ENCODE data around the gene ZG16B. TPM values are rescaled to one million over a fixed set of nuclear protein-coding genes. Genes with fewer than 3 reads are reported as not detected.

The ZG16B gene
- total and polyA plus RNA-seq, 4 experiments from 2014 or later = 0.79 TPM; not detected in 3

DNA sequence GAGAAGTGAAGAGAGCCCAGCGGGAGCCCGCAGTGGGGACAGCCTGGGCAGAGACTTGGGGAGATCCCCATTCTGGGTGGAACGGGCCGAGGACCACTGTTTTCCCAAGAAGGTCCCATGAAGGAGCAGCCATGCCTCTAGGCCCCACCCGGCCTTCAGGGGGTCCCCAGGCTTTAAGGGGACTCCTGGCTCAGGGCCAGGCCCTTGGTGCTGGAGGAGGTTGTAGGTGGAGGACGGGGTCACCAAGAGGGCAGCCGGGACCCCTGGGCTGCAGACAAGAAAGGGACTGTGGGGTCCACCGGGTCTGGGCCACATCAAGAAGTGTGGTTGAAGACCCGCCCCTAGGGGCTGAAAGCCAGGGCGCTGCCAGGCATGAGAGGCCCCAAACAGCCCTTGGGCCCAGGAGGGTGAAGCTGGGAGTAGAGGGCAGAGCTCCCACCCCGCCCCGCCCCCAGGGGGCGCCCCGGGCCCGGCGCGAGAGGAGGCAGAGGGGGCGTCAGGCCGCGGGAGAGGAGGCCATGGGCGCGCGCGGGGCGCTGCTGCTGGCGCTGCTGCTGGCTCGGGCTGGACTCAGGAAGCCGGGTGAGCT, 13.3 kb upstream of the ZG16B start, which contains the start of gene PRSS21:
PRSS21 (plus strand) TSS at position 487 of the 589 bp plus-strand sequence; CDS start at position 519, 32 bp downstream.
- intact Hi-C loops (cut with micrococcal nuclease) = no loop called here
- Histone ChIP-seq H3K27me3 (ENCODE audit: insufficient read depth, low read length) (no peaks in the 10 kb centered on the region), H3K4me3 (ENCODE audit: low read length in 2 of 2) (no peak within 1 kb of the TSS), H3K27ac (ENCODE audit: low read depth, low read length) (no peak within 1 kb of the TSS), H3K36me3 (ENCODE audit: insufficient read depth, low read length) (no peaks in the 10 kb centered on the region), H3K9me3 (ENCODE audit: control insufficient read depth in 1 of 2, low read length in 2 of 2) (no peaks in the 10 kb centered on the region), H3K4me1 (ENCODE audit: insufficient read depth, low read length) (no peaks in the 10 kb centered on the region)
- peaks cover 0 to 6% of the 10 kb centered on the region in 2 donors for H3K27me3 Mint-ChIP-seq
- peak within 1 kb of the TSS in 1 of 7 donors; percentile 22 for H3K27ac Mint-ChIP-seq
- peak within 1 kb of the TSS in 2 of 8 donors; percentile 47 to 57 for H3K4me3 Mint-ChIP-seq
- no peaks in the 10 kb centered on the region for H3K36me3 Mint-ChIP-seq
- H3K9me3 Mint-ChIP-seq = no peaks in the 10 kb centered on the region
- CTCF ChIA-PET (ENCODE audit: partially characterized antibody) = no interaction called here
- POLR2A ChIA-PET (ENCODE audit: partially characterized antibody) = no interaction called here
- H3K4me1 Mint-ChIP-seq = no peaks in the 10 kb centered on the region
- DNase-seq = peak in 2 of 5 donors; percentile 19 to 28

DNA sequence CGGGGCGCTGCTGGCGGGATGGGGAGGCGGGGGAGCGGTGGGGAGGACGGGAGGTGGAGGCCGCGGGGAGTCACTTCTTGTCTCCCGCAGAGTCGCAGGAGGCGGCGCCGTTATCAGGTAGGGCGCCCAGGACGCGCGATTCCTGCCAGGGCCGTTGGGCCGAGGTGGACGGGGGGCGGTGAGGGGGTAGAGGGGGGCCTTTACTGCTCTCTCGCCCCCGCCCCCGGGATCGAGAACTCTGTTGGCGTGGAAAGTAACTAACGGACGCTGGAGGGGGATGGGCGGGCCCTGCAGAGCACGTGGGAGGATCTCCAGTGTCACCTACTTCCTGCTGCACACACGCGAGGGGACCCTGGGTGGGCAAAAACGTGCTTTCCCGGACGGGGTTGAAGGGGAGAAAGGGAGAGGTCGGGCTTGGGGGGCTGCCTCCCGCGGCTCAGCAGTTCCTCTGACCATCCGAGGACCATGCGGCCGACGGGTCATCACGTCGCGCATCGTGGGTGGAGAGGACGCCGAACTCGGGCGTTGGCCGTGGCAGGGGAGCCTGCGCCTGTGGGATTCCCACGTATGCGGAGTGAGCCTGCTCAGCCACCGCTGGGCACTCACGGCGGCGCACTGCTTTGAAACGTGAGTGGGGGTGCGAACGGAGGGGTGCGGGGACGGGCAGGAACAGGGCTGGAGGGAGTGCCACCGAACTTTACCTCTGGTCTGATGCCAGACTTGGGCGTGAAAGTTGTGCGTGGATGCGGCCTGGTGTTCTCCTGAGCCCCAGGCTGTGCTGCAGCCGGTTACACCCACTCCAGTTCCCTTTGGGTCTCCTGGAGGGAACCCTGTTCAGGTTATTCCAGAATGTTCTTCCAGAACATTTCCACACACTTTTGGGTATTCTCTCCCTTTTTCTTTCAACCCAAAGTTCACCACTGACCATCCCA, 12.5 kb upstream of the ZG16B start:
- intact Hi-C loops (cut with micrococcal nuclease) = no loop called here
- no peaks in the 10 kb centered on the region for H3K9me3 Mint-ChIP-seq
- no peaks in the 10 kb centered on the region for H3K36me3 ChIP-seq (ENCODE audit: insufficient read depth, low read length)
- no peak overlapping the region for H3K4me3 ChIP-seq (ENCODE audit: low read length in 2 of 2)
- DNase-seq = no peak
- no peaks in the 10 kb centered on the region for H3K36me3 Mint-ChIP-seq
- CTCF ChIA-PET (ENCODE audit: partially characterized antibody) = no interaction called here
- H3K9me3 ChIP-seq (ENCODE audit: control insufficient read depth in 1 of 2, low read length in 2 of 2) = no peaks in the 10 kb centered on the region
- no peaks in the 10 kb centered on the region for H3K4me1 ChIP-seq (ENCODE audit: insufficient read depth, low read length)
- no peak overlapping the region for H3K27ac ChIP-seq (ENCODE audit: low read depth, low read length)
- H3K4me3 Mint-ChIP-seq = peak overlapping the region in 3 of 8 donors; percentile 36 to 57 (median 47)
- H3K27me3 Mint-ChIP-seq = peaks cover 0 to 3% of the 10 kb centered on the region in 2 donors
- H3K4me1 Mint-ChIP-seq = no peaks in the 10 kb centered on the region
- peak overlapping the region in 1 of 7 donors; percentile 22 for H3K27ac Mint-ChIP-seq
- no peaks in the 10 kb centered on the region for H3K27me3 ChIP-seq (ENCODE audit: insufficient read depth, low read length)
- POLR2A ChIA-PET (ENCODE audit: partially characterized antibody) = no interaction called here

DNA sequence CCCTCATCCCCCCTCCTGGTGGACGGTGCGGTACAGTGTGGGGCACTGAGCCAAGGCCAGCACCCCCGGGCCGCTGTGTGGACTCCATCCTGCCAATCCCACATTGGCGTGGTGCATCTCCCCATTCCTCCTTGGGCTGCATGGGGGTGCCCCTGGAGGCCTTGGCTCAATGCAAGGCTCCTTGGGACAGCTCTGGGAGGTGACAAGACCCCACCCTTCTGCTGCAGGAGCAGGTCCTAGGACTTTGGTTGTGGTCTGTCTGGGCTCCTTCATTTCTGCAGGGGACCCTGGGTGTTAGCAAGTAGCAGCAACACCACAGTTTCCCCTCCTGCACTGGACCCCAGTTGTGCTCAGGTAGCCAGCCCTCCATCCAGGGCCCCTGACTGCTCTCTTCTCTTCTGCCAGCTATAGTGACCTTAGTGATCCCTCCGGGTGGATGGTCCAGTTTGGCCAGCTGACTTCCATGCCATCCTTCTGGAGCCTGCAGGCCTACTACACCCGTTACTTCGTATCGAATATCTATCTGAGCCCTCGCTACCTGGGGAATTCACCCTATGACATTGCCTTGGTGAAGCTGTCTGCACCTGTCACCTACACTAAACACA, 11.7 kb upstream of the ZG16B start:
- Mint-ChIP-seq H3K4me3 (peak overlapping the region in 2 of 8 donors; percentile 36 to 48), H3K4me1 (no peaks in the 10 kb centered on the region), H3K9me3 (no peaks in the 10 kb centered on the region), H3K36me3 (no peaks in the 10 kb centered on the region), H3K27me3 (peaks cover 1 to 3% of the 10 kb centered on the region in 2 donors), H3K27ac (peak overlapping the region in 3 of 7 donors; percentile 22 to 67 (median 44))
- H3K27me3 ChIP-seq (ENCODE audit: insufficient read depth, low read length) = no peaks in the 10 kb centered on the region
- POLR2A ChIA-PET (ENCODE audit: partially characterized antibody) = interaction anchor here (0.8 kb wide), 1 partner anchor 40 kb away, joined by 3 read pairs; no protein-coding TSS in a partner anchor
- no peak overlapping the region for H3K27ac ChIP-seq (ENCODE audit: low read depth, low read length)
- no peaks in the 10 kb centered on the region for H3K4me1 ChIP-seq (ENCODE audit: insufficient read depth, low read length)
- DNase-seq = no peak
- intact Hi-C loops (cut with micrococcal nuclease) = no loop called here
- no peaks in the 10 kb centered on the region for H3K36me3 ChIP-seq (ENCODE audit: insufficient read depth, low read length)
- no peaks in the 10 kb centered on the region for H3K9me3 ChIP-seq (ENCODE audit: control insufficient read depth in 1 of 2, low read length in 2 of 2)
- CTCF ChIA-PET (ENCODE audit: partially characterized antibody) = no interaction called here
- H3K4me3 ChIP-seq (ENCODE audit: low read length in 2 of 2) = no peak overlapping the region

DNA sequence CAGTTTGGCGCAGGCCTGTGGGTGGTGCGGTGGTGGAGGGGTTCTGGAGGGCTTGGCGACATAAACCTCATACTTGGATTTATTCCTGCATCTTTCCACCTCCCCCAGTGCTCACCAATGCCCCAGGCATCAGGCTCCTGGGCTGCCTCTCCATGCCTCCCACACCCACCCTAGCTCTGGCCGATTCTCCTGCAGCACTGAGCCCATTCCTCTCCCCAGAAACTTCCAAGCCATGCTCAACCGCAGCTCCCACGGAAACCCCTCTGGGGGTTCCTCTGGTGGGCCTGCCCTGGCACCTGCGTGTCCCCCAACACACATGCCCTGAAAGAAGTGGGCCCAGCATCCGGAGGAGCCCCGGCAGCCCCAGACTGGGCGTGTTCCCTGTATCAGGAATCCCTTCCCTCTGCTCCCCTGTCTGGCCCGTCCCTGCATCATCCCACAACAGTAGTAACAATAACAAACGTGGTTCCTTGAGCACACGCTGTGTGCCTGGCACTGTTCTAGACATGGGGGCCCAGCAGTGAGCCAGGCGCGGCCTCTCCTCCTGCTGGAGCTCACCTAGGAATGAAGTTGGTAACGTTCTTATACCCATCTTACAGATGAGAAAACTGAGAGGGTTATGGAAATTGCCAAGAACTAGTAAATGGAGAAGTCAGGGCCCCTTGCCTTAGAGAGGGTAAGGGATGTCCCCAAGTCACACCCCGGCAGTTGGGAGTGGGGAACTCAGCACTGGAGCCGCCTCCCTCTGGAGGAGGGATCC, 10.7 kb upstream of the ZG16B start:
- peak overlapping the region in 1 of 7 donors; percentile 8 for H3K27ac Mint-ChIP-seq
- no peaks in the 10 kb centered on the region for H3K4me1 Mint-ChIP-seq
- no peak overlapping the region for H3K4me3 Mint-ChIP-seq
- DNase-seq = no peak
- Histone ChIP-seq H3K9me3 (ENCODE audit: control insufficient read depth in 1 of 2, low read length in 2 of 2) (no peaks in the 10 kb centered on the region), H3K36me3 (ENCODE audit: insufficient read depth, low read length) (no peaks in the 10 kb centered on the region), H3K4me1 (ENCODE audit: insufficient read depth, low read length) (no peaks in the 10 kb centered on the region), H3K27me3 (ENCODE audit: insufficient read depth, low read length) (no peaks in the 10 kb centered on the region), H3K4me3 (ENCODE audit: low read length in 2 of 2) (no peak overlapping the region), H3K27ac (ENCODE audit: low read depth, low read length) (no peak overlapping the region)
- ChIA-PET POLR2A (ENCODE audit: partially characterized antibody) (no interaction called here), CTCF (ENCODE audit: partially characterized antibody) (no interaction called here)
- H3K36me3 Mint-ChIP-seq = no peaks in the 10 kb centered on the region
- H3K9me3 Mint-ChIP-seq = no peaks in the 10 kb centered on the region
- peaks cover 1 to 3% of the 10 kb centered on the region in 2 donors for H3K27me3 Mint-ChIP-seq
- intact Hi-C loops (cut with micrococcal nuclease) = no loop called here

DNA sequence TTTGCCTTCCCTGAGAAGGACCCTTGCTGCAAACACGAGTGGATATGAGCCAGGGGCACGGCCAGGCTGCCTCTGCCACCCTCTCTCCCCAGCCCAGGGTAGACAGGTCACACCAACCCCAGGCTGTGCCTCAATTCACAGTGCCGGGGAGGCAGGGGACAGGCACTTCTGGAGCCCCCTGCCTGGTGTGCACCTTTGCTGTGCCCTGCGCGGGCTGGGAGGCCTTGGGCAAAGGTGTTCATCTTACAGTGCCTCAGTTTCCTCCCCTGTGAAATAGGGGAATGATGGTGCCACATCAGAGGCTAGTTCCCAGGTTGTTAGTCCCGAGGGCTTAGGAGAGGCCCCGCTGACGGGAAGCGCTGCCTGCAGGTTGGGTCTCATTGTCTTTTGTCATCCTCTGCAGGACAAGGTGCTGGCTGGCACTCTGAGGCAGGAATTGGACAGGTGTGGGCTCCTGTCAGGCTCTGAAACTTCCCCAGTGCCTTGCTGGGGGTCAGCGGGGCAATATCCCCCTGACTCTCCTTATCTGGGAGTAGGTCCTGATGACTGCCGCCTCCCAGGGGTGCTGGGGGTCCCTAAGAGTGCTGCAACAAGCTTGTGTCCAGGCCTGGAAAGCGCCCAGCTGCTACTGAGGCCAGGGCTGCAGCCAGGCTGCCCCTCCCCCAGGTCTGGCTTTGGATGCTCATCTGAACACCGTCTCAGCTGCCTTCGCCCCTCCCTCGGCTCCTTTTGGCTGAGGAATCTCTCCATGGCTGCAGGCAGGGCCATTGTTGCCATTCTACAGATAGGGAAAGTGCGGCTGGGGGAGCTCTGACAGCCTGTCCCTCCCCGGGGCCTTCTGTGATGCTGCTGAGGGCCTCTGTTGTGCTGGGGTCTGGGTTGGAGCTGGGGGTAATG, 9.9 kb upstream of the ZG16B start:
- intact Hi-C loops (cut with micrococcal nuclease) = no loop called here
- CTCF ChIA-PET (ENCODE audit: partially characterized antibody) = no interaction called here
- POLR2A ChIA-PET (ENCODE audit: partially characterized antibody) = no interaction called here
- Mint-ChIP-seq H3K27me3 (peaks cover 1 to 3% of the 10 kb centered on the region in 2 donors), H3K4me3 (no peak overlapping the region), H3K27ac (no peak overlapping the region), H3K9me3 (no peaks in the 10 kb centered on the region), H3K4me1 (no peaks in the 10 kb centered on the region), H3K36me3 (no peaks in the 10 kb centered on the region)
- no peaks in the 10 kb centered on the region for H3K27me3 ChIP-seq (ENCODE audit: insufficient read depth, low read length)
- no peaks in the 10 kb centered on the region for H3K4me1 ChIP-seq (ENCODE audit: insufficient read depth, low read length)
- H3K9me3 ChIP-seq (ENCODE audit: control insufficient read depth in 1 of 2, low read length in 2 of 2) = no peaks in the 10 kb centered on the region
- H3K27ac ChIP-seq (ENCODE audit: low read depth, low read length) = no peak overlapping the region
- H3K4me3 ChIP-seq (ENCODE audit: low read length in 2 of 2) = no peak overlapping the region
- no peak for DNase-seq
- no peaks in the 10 kb centered on the region for H3K36me3 ChIP-seq (ENCODE audit: insufficient read depth, low read length)

DNA sequence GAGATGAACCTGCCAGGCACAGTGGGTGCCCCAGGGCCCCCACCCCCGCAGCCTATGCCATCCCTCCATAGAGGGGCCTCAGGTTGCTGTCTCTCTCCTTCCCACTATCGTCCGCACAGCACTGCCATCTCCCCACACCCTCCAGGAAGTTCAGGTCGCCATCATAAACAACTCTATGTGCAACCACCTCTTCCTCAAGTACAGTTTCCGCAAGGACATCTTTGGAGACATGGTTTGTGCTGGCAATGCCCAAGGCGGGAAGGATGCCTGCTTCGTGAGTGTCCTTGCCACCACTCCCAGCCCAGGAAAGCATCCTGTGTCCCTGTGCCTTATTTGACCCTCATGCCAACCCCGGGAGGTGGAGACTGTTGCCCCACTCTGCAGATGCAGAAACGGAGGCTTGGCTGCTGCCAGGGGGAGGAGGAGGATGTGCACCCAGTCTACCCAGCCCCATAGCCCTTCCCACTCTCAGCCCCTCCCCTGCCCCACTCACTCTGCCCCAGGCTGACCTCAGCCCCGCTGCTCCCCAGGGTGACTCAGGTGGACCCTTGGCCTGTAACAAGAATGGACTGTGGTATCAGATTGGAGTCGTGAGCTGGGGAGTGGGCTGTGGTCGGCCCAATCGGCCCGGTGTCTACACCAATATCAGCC, 9.1 kb upstream of the ZG16B start:
- intact Hi-C loops (cut with micrococcal nuclease) = no loop called here
- Mint-ChIP-seq H3K4me1 (no peaks in the 10 kb centered on the region), H3K9me3 (no peaks in the 10 kb centered on the region), H3K4me3 (no peak overlapping the region), H3K27ac (no peak overlapping the region), H3K36me3 (no peaks in the 10 kb centered on the region), H3K27me3 (peaks cover 1 to 3% of the 10 kb centered on the region in 2 donors)
- no peak overlapping the region for H3K27ac ChIP-seq (ENCODE audit: low read depth, low read length)
- no peaks in the 10 kb centered on the region for H3K36me3 ChIP-seq (ENCODE audit: insufficient read depth, low read length)
- ChIA-PET CTCF (ENCODE audit: partially characterized antibody) (no interaction called here), POLR2A (ENCODE audit: partially characterized antibody) (interaction anchor here (0.8 kb wide), 1 partner anchor 112 kb away, joined by 3 read pairs; no protein-coding TSS in a partner anchor)
- no peaks in the 10 kb centered on the region for H3K4me1 ChIP-seq (ENCODE audit: insufficient read depth, low read length)
- H3K27me3 ChIP-seq (ENCODE audit: insufficient read depth, low read length) = no peaks in the 10 kb centered on the region
- H3K4me3 ChIP-seq (ENCODE audit: low read length in 2 of 2) = no peak overlapping the region
- DNase-seq = no peak
- H3K9me3 ChIP-seq (ENCODE audit: control insufficient read depth in 1 of 2, low read length in 2 of 2) = no peaks in the 10 kb centered on the region
